ENCODE measurements around the gene KRTAP1-1.
"Not testable (repeated sequence)": the region's sequence is repeated elsewhere in the genome, so short reads cannot be mapped to it uniquely, and the experiment has no call there.

The KRTAP1-1 gene

GRCh38 chr17:41055130-41055529, 13.9 kb upstream of the KRTAP1-1 start, which contains the start of gene KRTAP2-2:
TSS of gene KRTAP2-2 (minus strand) at chr17:41055230. CDS start at chr17:41055211, 19 bp downstream.
- DNase-seq: not testable (repeated sequence)

- DNase-seq: not testable (repeated sequence)
Measured at GRCh38 chr17:41054556-41054955, 13.3 kb upstream of the KRTAP1-1 start.

GRCh38 chr17:41054025-41054424, 12.8 kb upstream of the KRTAP1-1 start:
- DNase-seq: no peak

DNA sequence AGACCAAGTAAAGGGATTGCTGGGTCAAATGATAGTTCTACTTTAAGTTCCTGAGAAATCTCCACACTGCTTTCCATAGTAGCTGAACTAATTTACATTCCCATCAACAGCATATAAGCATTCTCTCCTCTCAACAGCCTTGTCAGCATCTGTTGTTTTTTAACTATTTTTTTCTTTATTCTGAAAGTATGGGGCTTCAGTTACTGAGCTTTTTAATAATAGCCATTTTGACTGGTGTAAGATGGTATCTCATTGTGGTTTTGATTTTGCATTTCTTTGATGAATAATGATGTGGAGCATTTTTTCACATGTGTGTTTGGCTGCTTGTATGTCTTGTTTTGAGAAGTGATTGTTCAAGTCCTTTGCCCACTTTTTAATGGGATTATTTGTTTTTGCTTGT, 11.3 kb upstream of the KRTAP1-1 start:
- DNase-seq: no peak

GRCh38 chr17:41049110-41049509, 7.9 kb upstream of the KRTAP1-1 start:
- DNase-seq: no peak

GRCh38 chr17:41048441-41048840, 7.2 kb upstream of the KRTAP1-1 start:
- DNase-seq: no peak

- DNase-seq: not testable (repeated sequence)
Measured at GRCh38 chr17:41046735-41047465, 5.7 kb upstream of the KRTAP1-1 start, which contains the start of gene KRTAP2-1. TSS of gene KRTAP2-1 (minus strand) at chr17:41047316. CDS start at chr17:41047267, 49 bp downstream.

- DNase-seq: no peak
Measured at GRCh38 chr17:41042953-41043352, 1.7 kb upstream of the KRTAP1-1 start.

DNA sequence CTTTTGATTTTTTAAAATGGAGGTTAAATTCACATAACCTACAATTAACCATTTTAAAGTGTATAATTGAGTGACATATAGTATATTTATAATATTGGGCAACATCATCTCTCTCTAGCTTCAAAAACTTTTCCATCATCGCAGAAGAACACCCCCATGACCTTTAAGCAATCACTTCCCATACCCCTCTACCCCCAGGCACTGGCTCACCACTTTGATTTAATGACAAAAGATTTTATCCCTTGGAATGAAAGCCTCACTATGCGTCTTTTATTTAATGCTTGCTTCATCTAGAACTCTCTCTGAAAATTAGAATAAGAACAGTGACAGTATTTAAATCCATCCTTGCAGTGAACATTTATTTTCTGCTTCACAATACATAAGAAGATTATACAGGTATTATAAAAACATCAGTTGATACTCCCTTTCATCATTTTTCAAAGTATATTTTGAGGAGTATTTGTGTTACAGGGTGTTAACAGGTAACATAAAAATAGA, 3.3 kb downstream of the KRTAP1-1 start:
- no peak for DNase-seq

GRCh38 chr17:41034346-41034935, 6.8 kb downstream of the KRTAP1-1 start, which contains the start of gene KRTAP1-3:
TSS of gene KRTAP1-3 (minus strand) at chr17:41034874. CDS start at chr17:41034821, 53 bp downstream.
- not testable (repeated sequence) for DNase-seq

GRCh38 chr17:41029633-41030245, 11.5 kb downstream of the KRTAP1-1 start, which contains the start of gene KRTAP1-4:
TSS of gene KRTAP1-4 (minus strand) at chr17:41030195. CDS start at chr17:41030078, 117 bp downstream.
- no peak for DNase-seq

GRCh38 chr17:41026715-41027471, 14.4 kb downstream of the KRTAP1-1 start, which contains the start of gene KRTAP1-5:
TSS of gene KRTAP1-5 (minus strand) at chr17:41027208. CDS start at chr17:41027155, 53 bp downstream.
- no peak for DNase-seq

DNA sequence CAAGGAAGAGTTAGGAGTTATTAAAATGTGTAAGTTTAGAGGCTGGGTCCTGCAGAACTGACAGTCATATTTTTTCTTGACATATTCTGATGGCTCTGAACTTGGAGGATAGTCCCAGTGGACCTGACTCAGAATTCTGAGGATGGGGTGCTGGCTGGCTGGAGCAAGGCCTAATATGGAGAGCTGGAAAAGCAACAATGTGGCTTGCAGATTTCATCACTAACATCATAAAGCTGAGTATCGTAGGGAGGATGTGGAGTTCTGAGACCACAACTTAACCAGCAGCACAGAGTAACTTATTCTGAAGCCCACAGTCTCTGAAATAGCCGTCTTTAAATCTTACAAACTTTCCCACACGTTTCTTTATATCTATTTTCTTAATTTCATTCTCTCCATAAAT, 16.6 kb downstream of the KRTAP1-1 start:
- DNase-seq: no peak

DNA sequence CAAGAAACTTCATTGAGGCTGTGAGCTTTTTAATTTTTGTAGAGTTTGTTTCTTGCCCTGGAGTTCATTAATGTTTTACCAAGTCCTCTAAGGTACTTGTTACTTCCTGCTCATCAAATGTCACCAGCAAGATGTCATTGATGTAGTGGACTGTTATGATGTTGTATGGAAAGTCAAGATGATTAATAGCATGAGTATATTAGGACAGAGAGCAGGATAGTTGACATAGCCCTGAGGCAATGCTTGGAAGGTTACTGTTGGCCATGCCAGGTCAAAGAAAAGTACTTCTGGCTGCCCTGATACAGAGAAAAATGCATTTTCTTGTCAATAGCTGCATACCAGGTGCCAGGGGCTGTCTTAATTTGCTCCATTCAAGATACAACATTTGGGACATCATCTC, 20.9 kb downstream of the KRTAP1-1 start:
- no peak for DNase-seq

DNA sequence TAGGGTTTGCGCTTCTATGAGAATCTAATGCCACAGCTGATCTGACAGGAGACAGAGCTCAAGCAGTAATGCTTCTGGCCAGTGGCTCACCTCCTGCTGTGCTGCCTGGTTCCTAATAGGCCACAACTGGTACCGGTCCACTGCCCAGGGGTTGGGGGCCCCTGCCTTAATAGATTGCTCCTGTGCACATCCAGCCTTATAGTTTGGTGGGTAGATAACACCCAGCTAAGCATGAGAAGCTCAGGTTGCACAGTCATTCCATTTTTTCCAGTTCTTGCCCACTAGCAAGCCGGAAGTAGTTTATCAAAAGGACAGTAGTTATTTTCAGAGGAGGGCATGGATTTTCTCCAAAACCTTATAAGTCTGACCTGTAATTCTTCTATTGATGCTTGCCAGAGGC, 21.8 kb downstream of the KRTAP1-1 start:
- DNase-seq: no peak

DNA sequence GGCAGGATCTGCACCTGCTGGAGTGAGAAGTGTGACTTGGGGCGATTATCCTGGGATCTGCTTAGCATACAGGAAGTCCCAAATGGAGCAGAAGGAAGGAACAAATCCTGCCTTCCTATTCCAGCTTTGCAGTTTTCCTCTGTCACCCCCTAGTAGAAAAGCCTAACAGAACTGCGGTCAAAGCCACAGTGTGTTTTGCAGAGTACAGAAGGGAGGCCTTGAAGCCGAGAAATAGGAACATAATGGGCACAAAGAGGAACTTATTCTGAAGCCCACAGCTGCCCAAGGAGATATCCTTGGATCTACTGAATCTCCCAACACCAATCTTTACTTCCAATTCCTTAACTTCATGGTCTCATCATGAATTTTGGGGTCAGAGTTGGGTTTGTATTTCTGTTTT, 22.7 kb downstream of the KRTAP1-1 start:
- no peak for DNase-seq

DNA sequence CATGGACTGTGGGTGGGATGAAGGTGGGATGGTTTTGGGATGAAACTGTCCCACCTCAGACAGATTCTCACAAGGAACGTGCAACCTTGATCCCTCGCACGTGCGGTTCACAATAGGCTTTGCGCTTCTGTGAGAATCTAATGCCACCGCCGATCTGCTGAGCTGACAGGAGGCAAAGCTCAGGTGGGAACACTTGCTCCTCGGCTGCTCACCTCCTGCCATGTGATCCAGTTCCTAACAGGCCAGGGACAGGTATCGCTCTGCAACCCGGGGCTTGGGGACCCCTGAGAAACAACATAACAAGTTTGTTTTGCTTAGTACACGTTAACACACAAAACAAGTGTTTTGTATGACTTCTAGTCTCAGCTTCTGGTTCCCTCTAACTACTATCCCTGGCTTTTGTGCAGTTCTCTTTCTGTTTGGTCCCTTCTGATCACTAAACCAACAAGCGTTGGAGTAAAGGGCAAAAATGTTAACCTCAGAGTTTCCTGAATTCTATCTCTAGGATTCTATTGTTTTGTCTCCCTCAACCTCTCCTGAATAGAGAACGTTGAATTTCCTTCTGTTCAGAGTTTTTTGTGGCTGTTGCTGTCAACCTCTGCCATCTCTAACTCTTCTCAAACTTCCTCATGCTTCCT, 24.6 kb downstream of the KRTAP1-1 start:
- DNase-seq: no peak

GRCh38 chr17:41015454-41015853, 25.8 kb downstream of the KRTAP1-1 start:
- DNase-seq: no peak

- DNase-seq: no peak
Measured at GRCh38 chr17:41013606-41014005, 27.6 kb downstream of the KRTAP1-1 start.

DNA sequence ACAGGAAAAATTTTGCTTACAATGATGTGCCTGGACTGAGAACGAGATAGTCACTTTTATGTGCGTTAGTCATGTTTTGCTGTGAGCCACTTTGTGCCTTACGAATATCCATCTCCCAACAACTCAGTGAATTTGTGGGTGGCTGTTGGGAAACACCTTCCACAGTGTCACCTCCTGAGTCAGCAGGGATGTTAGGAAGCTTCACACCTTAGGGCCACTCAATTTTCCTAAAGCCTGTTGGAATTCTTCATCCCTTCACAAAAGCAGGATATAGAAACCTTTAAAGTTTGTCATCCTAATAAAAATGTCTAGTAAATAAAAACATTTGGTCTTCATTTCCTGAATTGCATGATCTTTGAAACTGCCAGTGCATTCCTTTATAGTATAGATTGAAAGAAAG, 28.1 kb downstream of the KRTAP1-1 start:
- no peak for DNase-seq

DNA sequence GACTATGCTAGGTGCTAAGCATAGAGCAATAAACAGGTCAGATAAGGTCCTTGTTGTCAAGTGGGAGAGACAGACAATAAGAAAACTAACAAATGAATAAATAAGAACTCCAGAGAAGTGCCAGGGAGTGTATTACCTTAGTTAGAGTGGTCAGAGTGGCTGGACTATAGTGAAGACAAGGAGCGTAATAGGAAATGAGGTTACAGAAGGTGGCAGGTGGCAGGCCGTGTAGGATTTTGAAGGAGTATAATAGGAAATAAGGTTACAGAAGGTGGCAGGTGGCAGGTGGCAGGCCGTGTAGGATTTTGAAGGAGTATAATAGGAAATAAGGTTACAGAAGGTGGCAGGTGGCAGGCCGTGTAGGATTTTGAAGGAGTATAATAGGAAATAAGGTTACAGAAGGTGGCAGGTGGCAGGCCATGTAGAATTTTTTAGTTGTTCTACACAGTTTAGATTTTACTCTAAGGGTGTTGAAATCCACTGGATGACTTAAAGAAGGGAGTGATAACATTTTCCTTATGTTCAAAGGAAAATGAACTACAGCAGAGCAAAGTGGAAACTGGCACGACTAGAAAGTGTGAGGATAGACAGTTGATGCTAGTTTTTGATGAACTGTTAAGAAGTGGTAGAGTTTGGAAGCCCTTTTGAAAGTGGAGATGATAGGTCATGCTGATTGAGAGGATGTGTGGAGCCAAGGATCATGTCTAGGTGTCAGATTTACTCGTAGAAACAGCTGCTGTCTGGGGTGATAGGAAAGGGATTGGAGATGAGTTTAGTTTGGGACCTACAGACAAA, 28.7 kb downstream of the KRTAP1-1 start:
- no peak for DNase-seq

Data from activated T-cell treated with anti-CD3 and anti-CD28 coated beads, Interleukin-2, amount 50 U/mL, for 1 hour (primary cell).